HepG2 (cell line): ENCODE measurements around the gene FXYD6. TPM values are rescaled to one million over a fixed set of nuclear protein-coding genes. Genes with fewer than 3 reads are reported as not detected.

Source experiments
- AGO2 ChIP-seq: fragments of 200-400 bp; formaldehyde crosslinking; optimal IDR thresholded peaks from 2 replicates; pipeline ENCODE3; 2017; ENCODE audit warnings: mild to moderate bottlenecking, low read depth, low read length, moderate library complexity
- ASH2L ChIP-seq: fragments of 300-600, 200-600 bp; sonication (generic); IDR thresholded peaks from 2 replicates; pipeline ENCODE4 v1.7.0; 2017; ENCODE audit warnings: low read depth, mild to moderate bottlenecking, moderate library complexity, mixed read lengths, low read length; ENCODE audit not compliant: insufficient read length
- DMAP1 ChIP-seq: IDR thresholded peaks from 2 replicates; pipeline ENCODE4 v1.6.1; 2016
- ELF3 ChIP-seq: IDR thresholded peaks from 2 replicates; pipeline ENCODE4 v1.6.1; 2016; ENCODE audit warnings: missing genetic modification reagents, missing compliant biosample characterization
- ERF ChIP-seq: IDR thresholded peaks from 2 replicates; pipeline ENCODE4 v1.6.1; 2018; ENCODE audit warnings: missing biosample characterization, missing genetic modification reagents
- GABPA ChIP-seq, 2 experiments: IDR thresholded peaks; 2 replicates each; pipeline ENCODE4 v1.6.1; 2011 to 2016; ENCODE audit warnings: low read depth in 2 of 2, low read length in 1 of 2, missing biosample characterization in 1 of 2, missing genetic modification characterization in 1 of 2
- GRHL1 ChIP-seq: sonication (generic); formaldehyde crosslinking; conservative IDR thresholded peaks from 2 replicates; pipeline ENCODE4 v1.8.0; 2022; ENCODE audit warnings: missing genetic modification reagents
- MTF2 ChIP-seq: sonication (generic); formaldehyde crosslinking; IDR thresholded peaks from 2 replicates; pipeline ENCODE4 v1.5.0; 2020; ENCODE audit warnings: missing genetic modification reagents, borderline replicate concordance
- NFAT5 ChIP-seq: sonication (generic); formaldehyde crosslinking; IDR thresholded peaks from 2 replicates; pipeline ENCODE4 v1.4.0; 2020; ENCODE audit warnings: missing genetic modification reagents
- PAF1 ChIP-seq: IDR thresholded peaks from 2 replicates; pipeline ENCODE4 v1.6.1; 2016; ENCODE audit warnings: missing genetic modification reagents, missing compliant biosample characterization
- RFXANK ChIP-seq: IDR thresholded peaks from 2 replicates; pipeline ENCODE4 v1.6.1; 2016
- ZMAT5 ChIP-seq: sonication (generic); formaldehyde crosslinking; IDR thresholded peaks from 2 replicates; pipeline ENCODE4 v1.5.0; 2020; ENCODE audit warnings: mild to moderate bottlenecking, low read depth, missing genetic modification reagents, borderline replicate concordance
- ZNF160 ChIP-seq: sonication (generic); formaldehyde crosslinking; IDR thresholded peaks from 2 replicates; pipeline ENCODE4 v1.8.0; 2022; ENCODE audit warnings: mild to moderate bottlenecking, inconsistent platforms, missing genetic modification reagents
- ZNF263 ChIP-seq: sonication (generic); formaldehyde crosslinking; IDR thresholded peaks from 2 replicates; pipeline ENCODE4 v1.4.0; 2020; ENCODE audit warnings: missing genetic modification reagents
- ZNF343 ChIP-seq: sonication (generic); formaldehyde crosslinking; IDR thresholded peaks from 2 replicates; pipeline ENCODE4 v1.4.0; 2020; ENCODE audit warnings: mild to moderate bottlenecking, missing genetic modification reagents
- ZNF350 ChIP-seq: sonication (generic); formaldehyde crosslinking; IDR thresholded peaks from 2 replicates; pipeline ENCODE4 v1.4.0; 2020; ENCODE audit warnings: mild to moderate bottlenecking, low read depth, missing genetic modification reagents, borderline replicate concordance
- ZNF550 ChIP-seq: sonication (generic); formaldehyde crosslinking; IDR thresholded peaks from 2 replicates; pipeline ENCODE4 v1.4.0; 2020; ENCODE audit warnings: mild to moderate bottlenecking, missing genetic modification reagents, borderline replicate concordance
- ZNF552 ChIP-seq: sonication (generic); formaldehyde crosslinking; IDR thresholded peaks from 2 replicates; pipeline ENCODE4 v1.9.0; 2022; ENCODE audit warnings: missing genetic modification reagents, mild to moderate bottlenecking, borderline replicate concordance
- ZNF780A ChIP-seq: sonication (generic); formaldehyde crosslinking; IDR thresholded peaks from 2 replicates; pipeline ENCODE4 v1.8.0; 2022; ENCODE audit warnings: mild to moderate bottlenecking, missing genetic modification reagents, moderate library complexity
- polyA plus RNA-seq, 8 experiments: library from polyadenylated mRNA; depleted of rRNA in 3 of 8; stranded (reverse) in 7 of 8; unstranded in 1 of 8; fragments of >200 nt; fragmentation: Illumina TruSeq in 4 of 8; extraction: Trizol in 4 of 8; gene quantifications; 2 replicates each; pipeline versions ENCODE4 v1.2.1 to v1.2.3, GENCODE V29; 2011 to 2016; ENCODE audit warnings: low read depth in 4 of 8, missing spikeins in 1 of 8, mixed read lengths in 1 of 8; ENCODE audit not compliant: insufficient read depth in 1 of 8
- total RNA-seq, 5 experiments: library from RNA; depleted of rRNA; stranded (reverse); fragments of >200 nt; fragmentation: Illumina TruSeq; extraction: Trizol; gene quantifications; 2 replicates each; pipeline ENCODE4 v1.2.3, GENCODE V29; 2016; ENCODE audit warnings: low read depth in 1 of 5
- TF ChIP-seq, protein P1 (sequence below): sonication (generic); formaldehyde crosslinking; IDR thresholded peaks from 2 replicates; pipeline ENCODE4 v1.9.0; 2021; ENCODE audit warnings: missing genetic modification reagents, borderline replicate concordance

The FXYD6 gene
- total and polyA plus RNA-seq, 2 of the 13 experiments (the other 11 are each of a cell fraction or from before 2014, with no cell fraction given), result not detected

- TF ChIP-seq, protein P1, sequence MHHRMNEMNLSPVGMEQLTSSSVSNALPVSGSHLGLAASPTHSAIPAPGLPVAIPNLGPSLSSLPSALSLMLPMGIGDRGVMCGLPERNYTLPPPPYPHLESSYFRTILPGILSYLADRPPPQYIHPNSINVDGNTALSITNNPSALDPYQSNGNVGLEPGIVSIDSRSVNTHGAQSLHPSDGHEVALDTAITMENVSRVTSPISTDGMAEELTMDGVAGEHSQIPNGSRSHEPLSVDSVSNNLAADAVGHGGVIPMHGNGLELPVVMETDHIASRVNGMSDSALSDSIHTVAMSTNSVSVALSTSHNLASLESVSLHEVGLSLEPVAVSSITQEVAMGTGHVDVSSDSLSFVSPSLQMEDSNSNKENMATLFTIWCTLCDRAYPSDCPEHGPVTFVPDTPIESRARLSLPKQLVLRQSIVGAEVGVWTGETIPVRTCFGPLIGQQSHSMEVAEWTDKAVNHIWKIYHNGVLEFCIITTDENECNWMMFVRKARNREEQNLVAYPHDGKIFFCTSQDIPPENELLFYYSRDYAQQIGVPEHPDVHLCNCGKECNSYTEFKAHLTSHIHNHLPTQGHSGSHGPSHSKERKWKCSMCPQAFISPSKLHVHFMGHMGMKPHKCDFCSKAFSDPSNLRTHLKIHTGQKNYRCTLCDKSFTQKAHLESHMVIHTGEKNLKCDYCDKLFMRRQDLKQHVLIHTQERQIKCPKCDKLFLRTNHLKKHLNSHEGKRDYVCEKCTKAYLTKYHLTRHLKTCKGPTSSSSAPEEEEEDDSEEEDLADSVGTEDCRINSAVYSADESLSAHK (CRISPR knock-in tag), result no peak
- TF ChIP-seq DMAP1 (CRISPR knock-in tag), result no peak
- peak; percentile 90 for TF ChIP-seq AGO2
- TF ChIP-seq ZNF780A (CRISPR knock-in tag), result no peak
- TF ChIP-seq ZNF350 (CRISPR knock-in tag), result no peak
- TF ChIP-seq ERF (CRISPR knock-in tag), result no peak
- no peak for TF ChIP-seq NFAT5
- TF ChIP-seq RFXANK (CRISPR knock-in tag), result no peak
- TF ChIP-seq ZNF343 (CRISPR knock-in tag), result 0 out of 2 replicates have a peak, but pooled peaks have one; percentile 34
- TF ChIP-seq ZNF263 (CRISPR knock-in tag), result no peak
- TF ChIP-seq ZNF552, result no peak
- no peak for TF ChIP-seq GRHL1 (CRISPR knock-in tag)
- TF ChIP-seq ZNF160 (CRISPR knock-in tag), result no peak
- TF ChIP-seq ELF3, result no peak
- no peak for TF ChIP-seq ZMAT5 (CRISPR knock-in tag)
- TF ChIP-seq ASH2L, result no peak
- no peak for TF ChIP-seq PAF1 (CRISPR knock-in tag)
- TF ChIP-seq MTF2 (CRISPR knock-in tag), result no peak
- no peak for TF ChIP-seq ZNF550 (CRISPR knock-in tag)
- TF ChIP-seq GABPA (IDR thresholded peaks at IDR 0.05; ENCODE audit: low read depth, low read length), result no peak
- TF ChIP-seq GABPA (CRISPR knock-in tag; IDR thresholded peaks at IDR 0.05; ENCODE audit: low read depth), result no peak
These were observed 60.2 kb downstream of the FXYD6 start (continued) for GRCh38 chr11:117816151-117816741.
